Tibial artery (tissue), 4 donors: ENCODE measurements around the gene FSTL4.

Experiments
- DNase-seq, 2 donors: peaks; one replicate each; pipeline ENCODE4 v3.0.0-alpha.2; 2019
- H3K27ac ChIP-seq, 2 donors: fragments of 200-600 bp; sonication (generic) in 1 of 2; 1 replicate in 1 of 2; 2 replicates in 1 of 2; pipeline ENCODE4 v1.5.1; 2018 to 2019; ENCODE audit warnings: mild to moderate bottlenecking in 1 of 2
- H3K27me3 ChIP-seq, 2 donors: fragments of 200-600 bp; sonication (generic) in 1 of 2; one replicate each; pipeline versions ENCODE4 v1.5.1 to v1.6.0; 2016 to 2019
- H3K36me3 ChIP-seq, 3 donors: fragments of 200-600 bp; sonication (generic) in 2 of 3; one replicate each; pipeline ENCODE4 v1.5.1; 2016 to 2019; ENCODE audit warnings: mild to moderate bottlenecking in 2 of 3
- H3K4me1 ChIP-seq, 4 donors: fragments of 200-600 bp; sonication (generic) in 2 of 4; 1 replicate in 3 of 4; 2 replicates in 1 of 4; pipeline ENCODE4 v1.5.1; 2016 to 2019
- H3K4me3 ChIP-seq, 2 donors: fragments of 200-600 bp; sonication (generic) in 1 of 2; 1 replicate in 1 of 2; 2 replicates in 1 of 2; pipeline ENCODE4 v1.5.1; 2018 to 2019; ENCODE audit warnings: mild to moderate bottlenecking in 2 of 2
- H3K9me3 ChIP-seq, 3 donors: fragments of 200-600 bp; sonication (generic) in 1 of 3; one replicate each; pipeline ENCODE4 v1.5.1; 2016 to 2019
- intact Hi-C: fragments of 100-400 bp; cut with DNase I; formaldehyde crosslinking; loops from one replicate; pipeline ENCODE4 v1.15.0; 2023; ENCODE audit warnings: low total_unique reads
- TF ChIP-seq, protein P1 (sequence below), 2 experiments: fragments of 200-600 bp in 1 of 2; fragments of 450-650 bp in 1 of 2; IDR thresholded peaks; one replicate each; pipeline ENCODE4 v1.5.1; 2017 to 2019; ENCODE audit warnings: antibody characterized with exemption in 2 of 2, mild to moderate bottlenecking in 1 of 2, moderate library complexity in 1 of 2

FSTL4 gene

DNA sequence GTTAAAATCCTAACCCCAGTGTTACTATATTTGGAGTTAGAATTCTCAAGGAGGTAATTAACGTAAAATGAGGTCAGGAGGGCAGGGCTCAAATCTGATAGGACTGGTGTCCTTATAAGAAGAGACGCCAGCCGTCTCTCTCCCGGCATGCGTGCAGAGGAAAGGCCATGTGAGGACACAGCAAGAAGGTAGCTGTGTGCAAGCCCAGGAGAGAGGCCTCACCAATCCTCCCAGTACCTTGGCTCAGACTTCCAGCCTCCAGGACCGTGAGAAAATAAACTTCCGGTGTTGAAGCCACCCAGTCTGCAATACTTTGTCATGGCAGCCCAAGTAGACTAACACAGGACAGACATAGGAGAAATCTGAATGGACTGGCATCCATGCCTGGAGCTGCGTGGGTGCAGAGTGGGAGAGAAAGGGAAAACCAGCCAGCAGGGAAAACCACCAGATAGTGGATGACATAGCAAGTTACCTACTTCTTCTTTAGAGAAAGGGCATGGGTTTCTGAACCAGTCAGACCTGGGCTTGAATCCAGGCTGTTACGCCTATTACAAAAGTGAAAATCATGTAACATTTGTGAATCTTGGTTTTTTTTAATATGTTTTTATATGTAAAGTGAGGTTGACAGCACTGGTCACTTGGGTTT lies 89.2 kb downstream of the FSTL4 start:
- DNase-seq = no peak
- TF ChIP-seq, protein P1, sequence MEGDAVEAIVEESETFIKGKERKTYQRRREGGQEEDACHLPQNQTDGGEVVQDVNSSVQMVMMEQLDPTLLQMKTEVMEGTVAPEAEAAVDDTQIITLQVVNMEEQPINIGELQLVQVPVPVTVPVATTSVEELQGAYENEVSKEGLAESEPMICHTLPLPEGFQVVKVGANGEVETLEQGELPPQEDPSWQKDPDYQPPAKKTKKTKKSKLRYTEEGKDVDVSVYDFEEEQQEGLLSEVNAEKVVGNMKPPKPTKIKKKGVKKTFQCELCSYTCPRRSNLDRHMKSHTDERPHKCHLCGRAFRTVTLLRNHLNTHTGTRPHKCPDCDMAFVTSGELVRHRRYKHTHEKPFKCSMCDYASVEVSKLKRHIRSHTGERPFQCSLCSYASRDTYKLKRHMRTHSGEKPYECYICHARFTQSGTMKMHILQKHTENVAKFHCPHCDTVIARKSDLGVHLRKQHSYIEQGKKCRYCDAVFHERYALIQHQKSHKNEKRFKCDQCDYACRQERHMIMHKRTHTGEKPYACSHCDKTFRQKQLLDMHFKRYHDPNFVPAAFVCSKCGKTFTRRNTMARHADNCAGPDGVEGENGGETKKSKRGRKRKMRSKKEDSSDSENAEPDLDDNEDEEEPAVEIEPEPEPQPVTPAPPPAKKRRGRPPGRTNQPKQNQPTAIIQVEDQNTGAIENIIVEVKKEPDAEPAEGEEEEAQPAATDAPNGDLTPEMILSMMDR (IDR thresholded peaks at IDR 0.05) = no peak
- Histone ChIP-seq H3K9me3 (no peaks in the 10 kb centered on the region), H3K4me3 (no peak overlapping the region), H3K36me3 (no peaks in the 10 kb centered on the region), H3K27ac (no peak overlapping the region), H3K4me1 (peaks cover 0 to 11% (median 0%) of the 10 kb centered on the region in 4 donors), H3K27me3 (no peaks in the 10 kb centered on the region)
- intact Hi-C loops = no loop called here

DNA sequence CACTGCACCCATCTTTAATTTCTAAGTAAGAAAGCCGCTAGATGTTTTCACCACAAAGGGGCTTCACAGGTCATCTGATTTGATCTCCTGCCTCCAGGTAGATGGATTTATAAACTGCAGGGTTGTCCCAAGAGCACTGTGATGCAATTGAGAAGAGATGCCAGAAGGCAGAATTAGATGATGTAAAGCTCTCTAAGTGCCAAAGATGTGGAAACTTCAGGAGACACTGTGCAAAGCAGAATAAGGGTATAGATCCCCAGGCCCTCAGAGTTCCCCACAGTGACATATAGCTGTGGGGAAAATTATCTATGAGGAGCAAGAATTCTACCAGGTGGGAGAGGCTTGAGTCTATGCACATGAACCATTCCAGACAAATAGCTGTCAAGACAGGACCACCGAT lies 90.5 kb downstream of the FSTL4 start:
- intact Hi-C loops = no loop called here

DNA sequence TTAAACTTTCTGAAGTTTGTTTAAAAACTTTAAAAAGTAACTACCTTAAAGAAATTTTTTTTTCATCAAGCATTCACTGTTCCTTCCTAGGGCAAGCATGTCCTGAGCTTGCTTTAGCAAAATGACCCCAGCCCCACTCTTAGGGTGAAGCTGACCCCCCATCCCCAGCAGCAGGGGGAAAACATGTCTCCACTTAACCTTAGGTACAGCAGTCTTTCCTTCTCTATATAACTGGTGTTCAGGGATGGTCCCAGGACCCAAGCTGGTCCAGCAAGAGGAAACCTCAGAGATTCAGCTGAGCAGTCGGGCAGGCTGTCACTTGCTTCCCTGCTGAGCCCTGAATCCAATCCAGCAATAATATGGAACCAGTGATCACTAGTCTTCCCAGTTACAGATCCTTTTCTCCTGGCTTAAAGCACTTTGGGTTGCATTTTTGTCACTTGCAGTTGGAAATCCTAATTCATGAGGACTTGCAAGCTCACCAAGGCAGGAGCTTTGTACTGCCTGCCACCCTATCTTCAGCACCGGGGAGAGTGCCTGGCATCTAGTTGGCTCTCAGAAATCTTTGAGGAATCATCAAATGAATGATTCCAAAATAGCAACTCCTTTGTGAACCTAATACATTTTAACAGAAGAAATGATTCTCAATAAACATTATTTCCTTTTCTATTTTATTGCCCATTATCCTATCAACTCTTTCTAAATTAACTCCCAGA lies 91.2 kb downstream of the FSTL4 start:
- Histone ChIP-seq H3K27ac (no peak overlapping the region), H3K27me3 (no peaks in the 10 kb centered on the region), H3K9me3 (no peaks in the 10 kb centered on the region), H3K4me1 (no peaks in the 10 kb centered on the region), H3K36me3 (no peaks in the 10 kb centered on the region), H3K4me3 (no peak overlapping the region)
- TF ChIP-seq, protein P1 (IDR thresholded peaks at IDR 0.05) = no peak
- no peak for DNase-seq
- intact Hi-C loops = no loop called here

More for the DNA sequence above, 90.5 kb downstream of the FSTL4 start:
- Histone ChIP-seq H3K27ac (no peak overlapping the region), H3K4me1 (peaks cover 0 to 1% (median 0%) of the 10 kb centered on the region in 4 donors), H3K9me3 (no peaks in the 10 kb centered on the region), H3K27me3 (no peaks in the 10 kb centered on the region), H3K36me3 (no peaks in the 10 kb centered on the region), H3K4me3 (no peak overlapping the region)
- TF ChIP-seq, protein P1 (IDR thresholded peaks at IDR 0.05) = no peak
- DNase-seq = no peak

DNA sequence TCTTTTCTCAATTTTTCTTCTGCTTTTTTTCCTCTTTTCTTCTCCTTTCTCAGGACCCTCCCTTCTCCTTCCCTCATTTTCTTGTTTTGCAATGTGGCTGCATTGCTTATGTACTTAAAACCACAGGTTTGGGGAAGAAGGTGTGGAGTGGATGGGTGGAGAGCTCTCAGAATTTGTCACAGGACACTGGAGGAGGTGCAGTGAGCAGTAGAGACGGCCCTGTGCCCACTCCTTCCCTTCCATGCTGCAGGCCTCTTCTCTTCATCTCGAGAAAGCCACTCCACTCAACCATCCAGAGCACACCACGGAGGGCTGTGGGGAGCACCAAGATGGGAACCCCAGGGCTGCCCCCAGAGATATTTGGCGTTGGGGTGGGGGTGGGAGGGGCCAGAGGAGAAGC lies 92.3 kb downstream of the FSTL4 start:
- intact Hi-C loops = no loop called here
- H3K9me3 ChIP-seq = no peaks in the 10 kb centered on the region
- H3K27ac ChIP-seq = no peak overlapping the region
- no peaks in the 10 kb centered on the region for H3K36me3 ChIP-seq
- no peak for DNase-seq
- no peak overlapping the region for H3K4me3 ChIP-seq
- TF ChIP-seq, protein P1 (IDR thresholded peaks at IDR 0.05) = no peak
- H3K27me3 ChIP-seq = no peaks in the 10 kb centered on the region
- H3K4me1 ChIP-seq = no peaks in the 10 kb centered on the region

DNA sequence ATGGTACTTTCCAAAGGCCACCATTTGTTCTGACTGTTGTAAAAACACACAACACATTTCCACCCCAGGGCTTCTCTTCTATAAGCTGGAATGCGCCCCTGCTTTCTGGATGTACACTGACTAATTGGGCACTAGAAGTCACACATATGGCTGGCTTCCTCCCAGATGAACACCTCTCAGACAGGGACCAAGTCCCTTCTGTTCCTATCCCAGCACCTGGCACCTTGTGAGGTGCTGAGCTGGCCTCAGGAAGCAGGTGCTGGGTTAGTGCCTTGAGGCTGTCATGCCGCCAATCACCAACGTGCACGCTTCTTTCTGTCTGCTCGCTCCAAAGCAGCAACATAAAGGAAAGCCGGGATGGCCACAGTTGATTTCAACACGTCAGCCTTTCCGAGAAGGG lies 93.2 kb downstream of the FSTL4 start:
- intact Hi-C loops = no loop called here
- no peaks in the 10 kb centered on the region for H3K4me1 ChIP-seq
- no peaks in the 10 kb centered on the region for H3K36me3 ChIP-seq
- no peaks in the 10 kb centered on the region for H3K9me3 ChIP-seq
- H3K4me3 ChIP-seq = no peak overlapping the region
- H3K27ac ChIP-seq = no peak overlapping the region
- no peaks in the 10 kb centered on the region for H3K27me3 ChIP-seq
- DNase-seq = no peak
- TF ChIP-seq, protein P1 (IDR thresholded peaks at IDR 0.05) = no peak
